ENCODE measurements around the gene ZBTB17.
"Not testable (repeated sequence)": the region's sequence is repeated elsewhere in the genome, so short reads cannot be mapped to it uniquely, and the experiment has no call there.

The ZBTB17 gene

DNA sequence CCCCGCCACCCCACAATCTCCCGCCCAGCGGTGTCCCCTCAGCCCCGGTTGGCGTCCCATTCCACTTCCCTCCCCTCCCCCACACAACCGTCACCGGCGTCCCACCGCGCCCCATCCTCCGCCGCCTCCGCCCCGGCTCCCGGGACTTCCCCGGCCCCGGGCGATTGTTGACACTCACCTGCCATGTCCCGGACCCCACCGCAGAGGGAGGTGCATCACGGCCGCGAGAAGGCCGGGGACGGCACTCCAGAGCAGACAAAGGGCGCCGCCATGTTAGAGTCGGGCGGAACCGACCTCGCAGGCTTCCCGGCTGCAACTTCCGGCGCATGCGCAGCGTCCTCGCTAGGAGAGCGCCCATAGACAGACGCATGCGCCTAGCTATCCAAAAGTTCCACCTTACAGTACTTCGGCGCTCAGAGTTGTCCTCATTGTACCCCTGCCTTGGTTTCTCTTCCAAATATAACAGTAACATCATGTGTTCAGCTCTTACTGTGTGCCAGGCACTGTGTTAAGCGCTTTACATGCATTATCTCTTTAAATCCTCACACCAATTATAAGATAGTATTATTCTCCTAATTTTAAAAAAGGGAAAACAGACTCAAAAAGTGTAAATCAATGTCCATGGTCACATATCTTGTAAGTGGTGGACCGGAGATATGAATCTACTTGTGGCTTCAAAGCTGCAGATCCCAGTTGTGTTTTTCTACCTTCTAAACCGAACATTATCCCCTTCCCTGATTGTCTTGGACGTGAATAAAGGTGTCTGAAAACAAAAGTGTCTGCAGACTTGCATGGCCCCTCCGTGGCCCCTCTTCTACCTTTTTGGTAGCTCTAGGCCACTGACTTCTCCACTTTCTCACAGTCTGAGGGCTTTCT is at the start of gene ZBTB17:
Gene ZBTB17, minus strand, starts transcription at position 297 of the 876 bp plus-strand sequence. CDS start 27,606 bp downstream, outside the sequence.
- peak within 1 kb of the TSS; percentile 63 to 77 (median 75) for H3K27ac Mint-ChIP-seq
- no peaks in the 10 kb centered on the region for H3K27me3 Mint-ChIP-seq (ENCODE audit: low read depth)
- TF ChIP-seq, protein P1, sequence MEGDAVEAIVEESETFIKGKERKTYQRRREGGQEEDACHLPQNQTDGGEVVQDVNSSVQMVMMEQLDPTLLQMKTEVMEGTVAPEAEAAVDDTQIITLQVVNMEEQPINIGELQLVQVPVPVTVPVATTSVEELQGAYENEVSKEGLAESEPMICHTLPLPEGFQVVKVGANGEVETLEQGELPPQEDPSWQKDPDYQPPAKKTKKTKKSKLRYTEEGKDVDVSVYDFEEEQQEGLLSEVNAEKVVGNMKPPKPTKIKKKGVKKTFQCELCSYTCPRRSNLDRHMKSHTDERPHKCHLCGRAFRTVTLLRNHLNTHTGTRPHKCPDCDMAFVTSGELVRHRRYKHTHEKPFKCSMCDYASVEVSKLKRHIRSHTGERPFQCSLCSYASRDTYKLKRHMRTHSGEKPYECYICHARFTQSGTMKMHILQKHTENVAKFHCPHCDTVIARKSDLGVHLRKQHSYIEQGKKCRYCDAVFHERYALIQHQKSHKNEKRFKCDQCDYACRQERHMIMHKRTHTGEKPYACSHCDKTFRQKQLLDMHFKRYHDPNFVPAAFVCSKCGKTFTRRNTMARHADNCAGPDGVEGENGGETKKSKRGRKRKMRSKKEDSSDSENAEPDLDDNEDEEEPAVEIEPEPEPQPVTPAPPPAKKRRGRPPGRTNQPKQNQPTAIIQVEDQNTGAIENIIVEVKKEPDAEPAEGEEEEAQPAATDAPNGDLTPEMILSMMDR (IDR thresholded peaks at IDR 0.05; ENCODE audit: unreplicated experiment in 3 of 3) = no peak
- peak within 1 kb of the TSS; percentile 92 to 94 (median 94) for H3K4me3 Mint-ChIP-seq
- H3K4me1 Mint-ChIP-seq = peaks cover 18% of the 10 kb centered on the region
- peaks cover 25% of the 10 kb centered on the region for H3K36me3 Mint-ChIP-seq (ENCODE audit: low read depth)
- peaks cover 7% of the 10 kb centered on the region for H3K9me3 Mint-ChIP-seq

DNA sequence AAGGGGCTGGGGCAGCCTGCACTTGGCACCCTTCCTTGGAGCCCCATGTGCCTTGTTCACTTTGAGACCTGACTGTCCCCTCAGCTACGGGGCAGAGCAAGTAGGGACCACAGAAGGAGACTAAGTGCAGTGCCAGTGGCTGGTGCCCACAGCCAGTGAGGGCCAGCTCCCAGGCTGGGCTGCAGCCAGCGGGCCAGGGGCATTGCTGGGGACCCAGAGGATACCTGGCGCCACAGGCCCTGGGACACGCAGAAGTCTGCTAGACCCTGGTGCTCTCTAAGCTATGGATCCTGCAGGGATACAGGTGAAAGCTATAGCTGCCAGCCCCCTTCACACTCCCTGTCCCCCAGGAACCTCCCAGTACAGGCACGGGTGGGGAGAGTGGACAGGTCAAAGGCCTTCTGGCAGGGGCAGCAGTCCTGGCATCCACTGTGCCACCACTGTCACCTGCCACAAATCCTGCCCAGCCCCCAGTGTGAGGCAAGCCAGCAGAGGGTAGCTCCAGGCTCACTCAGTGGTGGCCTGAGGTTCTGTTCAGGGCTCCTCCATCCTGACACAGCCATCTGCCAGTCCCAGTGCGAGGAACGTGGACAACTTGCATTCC is 47.3 kb upstream of the ZBTB17 start:
- TF ChIP-seq, protein P1 (IDR thresholded peaks at IDR 0.05; ENCODE audit: unreplicated experiment in 3 of 3) = no peak
- peaks cover 32% of the 10 kb centered on the region for H3K27me3 Mint-ChIP-seq (ENCODE audit: low read depth)
- H3K36me3 Mint-ChIP-seq (ENCODE audit: low read depth) = no peaks in the 10 kb centered on the region
- no peak overlapping the region for H3K27ac Mint-ChIP-seq
- H3K4me3 Mint-ChIP-seq = no peak overlapping the region
- H3K4me1 Mint-ChIP-seq = peaks cover 24% of the 10 kb centered on the region
- no peaks in the 10 kb centered on the region for H3K9me3 Mint-ChIP-seq

DNA sequence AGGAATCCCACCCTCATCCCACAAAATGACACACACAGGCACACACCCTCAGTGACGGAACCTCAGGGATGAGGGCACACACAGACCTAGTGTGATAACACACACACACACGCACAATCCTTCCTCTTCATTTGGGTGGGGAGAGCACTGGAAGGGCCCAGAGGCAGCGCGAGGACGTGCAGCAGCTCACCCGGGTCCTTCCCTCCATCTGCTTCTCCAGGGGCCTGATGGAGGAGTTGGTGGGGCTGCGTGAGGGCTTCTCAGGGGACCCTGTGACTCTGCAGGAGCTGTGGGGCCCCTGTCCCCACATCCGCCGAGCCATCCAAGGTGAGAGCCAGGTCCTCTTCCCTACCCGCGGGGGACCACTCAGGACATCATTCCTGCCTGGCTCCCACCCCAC is 46.5 kb upstream of the ZBTB17 start:
- H3K4me1 Mint-ChIP-seq = peaks cover 28% of the 10 kb centered on the region
- no peaks in the 10 kb centered on the region for H3K36me3 Mint-ChIP-seq (ENCODE audit: low read depth)
- H3K27ac Mint-ChIP-seq = peak overlapping the region in 2 of 3 experiments; percentile 73 to 89
- no peak overlapping the region for H3K4me3 Mint-ChIP-seq
- TF ChIP-seq, protein P1 (IDR thresholded peaks at IDR 0.05; ENCODE audit: unreplicated experiment in 3 of 3) = no peak
- no peaks in the 10 kb centered on the region for H3K9me3 Mint-ChIP-seq
- peaks cover 26% of the 10 kb centered on the region for H3K27me3 Mint-ChIP-seq (ENCODE audit: low read depth)

DNA sequence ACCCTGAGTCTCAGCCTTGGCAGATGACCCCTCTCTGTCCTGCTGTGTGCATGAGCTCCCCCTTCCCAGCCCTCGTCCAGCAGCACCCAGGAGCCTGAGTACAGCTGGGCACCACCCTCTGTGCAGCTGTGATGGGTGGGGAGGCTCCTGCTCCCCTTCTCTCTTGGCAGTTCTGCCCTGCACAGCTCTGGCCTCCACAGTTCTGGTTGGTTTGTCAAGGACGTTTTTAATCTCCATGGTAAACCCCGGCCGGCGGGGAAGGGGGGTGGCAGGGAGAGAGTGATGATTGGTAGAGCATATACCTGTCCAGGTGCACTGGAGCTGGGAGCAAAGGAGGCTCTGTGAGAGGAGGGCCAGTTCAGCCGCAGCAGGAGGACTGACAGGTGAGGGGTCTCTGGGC is 45.8 kb upstream of the ZBTB17 start, which contains the start of gene CLCNKA:
Gene CLCNKA, plus strand, starts transcription at position 356 of the 400 bp plus-strand sequence. CDS start 584 bp downstream, outside the sequence.
- Mint-ChIP-seq H3K36me3 (ENCODE audit: low read depth) (no peaks in the 10 kb centered on the region), H3K27me3 (ENCODE audit: low read depth) (peaks cover 26% of the 10 kb centered on the region), H3K27ac (peak within 1 kb of the TSS; percentile 67 to 89 (median 73)), H3K9me3 (no peaks in the 10 kb centered on the region), H3K4me3 (peak within 1 kb of the TSS in 1 of 3 experiments; percentile 6), H3K4me1 (peaks cover 34% of the 10 kb centered on the region)
- TF ChIP-seq, protein P1 (IDR thresholded peaks at IDR 0.05; ENCODE audit: unreplicated experiment in 3 of 3) = no peak

DNA sequence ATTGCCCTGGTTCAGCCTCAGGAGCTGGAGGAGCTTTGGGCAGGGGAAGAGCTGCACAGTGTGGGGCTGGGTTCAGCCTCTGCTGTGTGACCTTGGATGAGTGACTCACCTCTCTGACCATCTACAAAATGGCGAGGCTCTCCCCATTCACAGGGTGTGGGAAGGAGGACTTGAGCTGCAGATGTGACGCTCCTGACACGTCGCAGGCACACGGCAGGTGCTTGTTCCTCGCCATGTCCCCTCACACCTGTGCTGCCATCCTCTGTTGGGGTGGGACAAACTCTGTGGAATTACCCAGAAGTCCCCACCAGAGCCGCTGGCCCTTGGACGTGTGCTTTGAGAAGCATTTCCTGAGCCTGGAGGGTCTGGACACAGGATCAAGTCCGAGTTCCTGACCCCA is 45.0 kb upstream of the ZBTB17 start:
- not testable (repeated sequence) for H3K9me3 Mint-ChIP-seq; H3K36me3 Mint-ChIP-seq (ENCODE audit: low read depth); H3K27ac Mint-ChIP-seq; H3K4me3 Mint-ChIP-seq
- Mint-ChIP-seq H3K27me3 (ENCODE audit: low read depth) (peaks cover 26% of the 10 kb centered on the region), H3K4me1 (peaks cover 35% of the 10 kb centered on the region)

DNA sequence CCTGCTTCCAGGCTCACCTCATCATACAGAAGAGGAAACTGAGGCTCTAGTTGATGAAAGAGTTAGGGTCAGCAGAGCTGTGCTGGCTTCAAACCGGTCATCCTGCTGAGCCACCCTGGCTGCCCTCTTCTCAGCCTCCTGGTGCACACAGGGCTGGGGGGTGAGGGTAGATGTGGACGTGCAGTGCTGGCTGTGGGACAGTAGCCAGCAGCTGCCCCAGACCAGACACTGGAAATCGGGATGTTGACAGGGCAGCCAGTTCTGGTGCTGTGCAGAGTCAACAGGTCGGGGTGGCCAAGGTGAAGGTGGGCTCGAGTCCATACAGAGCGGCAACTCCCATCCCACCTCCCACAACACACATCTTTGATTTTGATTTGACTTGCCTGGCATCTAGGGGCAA is 44.4 kb upstream of the ZBTB17 start:
- no peaks in the 10 kb centered on the region for H3K9me3 Mint-ChIP-seq
- H3K4me3 Mint-ChIP-seq = peak overlapping the region in 1 of 3 experiments; percentile 46
- peaks cover 26% of the 10 kb centered on the region for H3K27me3 Mint-ChIP-seq (ENCODE audit: low read depth)
- peaks cover 40% of the 10 kb centered on the region for H3K4me1 Mint-ChIP-seq
- H3K27ac Mint-ChIP-seq = peak overlapping the region; percentile 76 to 95 (median 87)
- H3K36me3 Mint-ChIP-seq (ENCODE audit: low read depth) = no peaks in the 10 kb centered on the region
- TF ChIP-seq, protein P1 (IDR thresholded peaks at IDR 0.05; ENCODE audit: unreplicated experiment in 3 of 3) = no peak

Data from nephron (organoid).